GM06990 (cell line): Measurements from ENCODE around the gene PHOX2B.

Experiments
- DNase-seq: peaks from one replicate; pipeline ENCODE4 v3.0.0-alpha.2; 2011; ENCODE audit not compliant: insufficient read length; ENCODE audit errors: extremely low read depth
- H3K27me3 ChIP-seq: replicated peaks from 2 replicates; pipeline ENCODE4 v1.6.0; 2011; ENCODE audit warnings: low read length; ENCODE audit not compliant: control insufficient read depth, insufficient read depth
- H3K36me3 ChIP-seq: 2 replicates; pipeline ENCODE4 v1.5.1; 2011; ENCODE audit warnings: low read length; ENCODE audit not compliant: control insufficient read depth, insufficient read depth
- H3K4me3 ChIP-seq: replicated peaks from 2 replicates; pipeline ENCODE4 v1.5.1; 2011; ENCODE audit warnings: low read depth, mild to moderate bottlenecking, control low read depth, low read length
- TF ChIP-seq, protein P1 (sequence below): IDR thresholded peaks from 2 replicates; pipeline ENCODE4 v1.5.1; 2011; ENCODE audit warnings: low read length, control low read depth, mild to moderate bottlenecking, inconsistent platforms; ENCODE audit not compliant: insufficient read depth, poor library complexity, severe bottlenecking

The PHOX2B gene

DNA sequence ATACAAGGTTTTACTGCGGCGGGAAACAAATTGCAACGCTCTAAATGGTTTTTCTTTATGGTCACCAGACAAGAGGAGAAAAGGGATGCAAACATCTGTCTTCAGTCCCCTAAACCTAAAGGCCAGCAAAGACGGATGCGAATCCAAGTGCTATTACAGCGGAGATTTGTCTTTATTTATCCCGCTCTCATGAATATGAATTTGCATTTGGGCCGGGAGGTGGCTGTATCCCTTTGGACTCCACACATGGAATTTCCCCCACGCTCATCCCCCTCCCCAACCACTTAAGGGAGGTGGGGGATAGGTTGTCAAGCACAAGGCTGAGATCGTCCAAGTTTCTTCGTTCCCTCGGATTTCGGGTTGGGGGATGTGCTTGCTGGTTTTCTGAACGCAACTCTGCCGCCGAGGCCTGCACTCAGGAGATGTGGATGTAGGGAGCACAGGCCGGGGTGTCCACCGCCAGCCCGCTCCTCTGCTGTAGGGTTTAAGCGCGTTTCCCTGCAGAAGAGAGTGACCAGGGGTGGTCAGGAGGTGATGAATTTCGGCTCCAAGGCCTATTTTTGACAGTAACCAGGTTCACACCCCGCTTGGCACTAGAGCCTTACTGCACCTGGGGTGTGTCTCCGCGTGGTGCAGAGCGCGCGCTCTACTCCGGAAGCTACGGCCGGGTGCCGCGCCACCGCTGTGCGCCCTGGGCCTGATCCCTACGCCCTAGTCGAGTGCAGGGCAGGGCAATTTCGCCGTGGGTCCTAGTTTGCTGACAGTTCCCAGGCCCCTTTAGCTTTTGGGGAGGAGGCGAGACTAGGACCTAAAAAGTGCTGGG lies 2.3 kb upstream of the PHOX2B start:
- H3K36me3 ChIP-seq: no peaks in the 10 kb centered on the region
- DNase-seq: no peak
- TF ChIP-seq, protein P1, sequence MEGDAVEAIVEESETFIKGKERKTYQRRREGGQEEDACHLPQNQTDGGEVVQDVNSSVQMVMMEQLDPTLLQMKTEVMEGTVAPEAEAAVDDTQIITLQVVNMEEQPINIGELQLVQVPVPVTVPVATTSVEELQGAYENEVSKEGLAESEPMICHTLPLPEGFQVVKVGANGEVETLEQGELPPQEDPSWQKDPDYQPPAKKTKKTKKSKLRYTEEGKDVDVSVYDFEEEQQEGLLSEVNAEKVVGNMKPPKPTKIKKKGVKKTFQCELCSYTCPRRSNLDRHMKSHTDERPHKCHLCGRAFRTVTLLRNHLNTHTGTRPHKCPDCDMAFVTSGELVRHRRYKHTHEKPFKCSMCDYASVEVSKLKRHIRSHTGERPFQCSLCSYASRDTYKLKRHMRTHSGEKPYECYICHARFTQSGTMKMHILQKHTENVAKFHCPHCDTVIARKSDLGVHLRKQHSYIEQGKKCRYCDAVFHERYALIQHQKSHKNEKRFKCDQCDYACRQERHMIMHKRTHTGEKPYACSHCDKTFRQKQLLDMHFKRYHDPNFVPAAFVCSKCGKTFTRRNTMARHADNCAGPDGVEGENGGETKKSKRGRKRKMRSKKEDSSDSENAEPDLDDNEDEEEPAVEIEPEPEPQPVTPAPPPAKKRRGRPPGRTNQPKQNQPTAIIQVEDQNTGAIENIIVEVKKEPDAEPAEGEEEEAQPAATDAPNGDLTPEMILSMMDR: no peak
- H3K4me3 ChIP-seq: no peak overlapping the region
- peaks cover 1% of the 10 kb centered on the region; the same call in 1 of the 2 replicates for H3K27me3 ChIP-seq

DNA sequence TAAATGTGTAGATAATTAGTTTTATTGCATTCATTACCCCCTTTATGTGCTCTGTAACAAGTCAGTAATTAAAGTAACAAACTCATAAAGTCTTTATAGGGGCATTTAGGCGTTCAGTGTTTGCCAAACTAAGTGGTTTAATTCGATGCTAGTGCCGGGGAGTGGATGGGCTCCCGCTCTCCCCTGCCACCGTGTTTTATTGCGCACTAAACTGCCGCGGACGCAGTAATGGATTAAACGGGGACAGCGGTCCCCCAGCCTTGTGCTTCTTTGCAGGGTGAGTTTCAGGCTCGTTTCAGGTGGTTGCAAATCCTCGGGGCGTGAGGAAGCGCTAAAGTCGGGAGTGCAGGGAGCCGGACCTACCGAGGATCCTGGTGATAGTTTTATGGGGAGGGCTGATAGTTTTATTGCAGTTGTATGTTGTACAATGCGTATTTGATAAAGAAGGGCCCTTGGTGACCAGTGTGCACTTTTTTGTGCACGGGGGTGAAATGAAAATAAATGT lies 1.6 kb upstream of the PHOX2B start:
- Histone ChIP-seq H3K27me3 (peaks cover 1% of the 10 kb centered on the region; the same call in 1 of the 2 replicates), H3K36me3 (no peaks in the 10 kb centered on the region), H3K4me3 (no peak overlapping the region)
- TF ChIP-seq, protein P1: no peak
- no peak for DNase-seq

DNA sequence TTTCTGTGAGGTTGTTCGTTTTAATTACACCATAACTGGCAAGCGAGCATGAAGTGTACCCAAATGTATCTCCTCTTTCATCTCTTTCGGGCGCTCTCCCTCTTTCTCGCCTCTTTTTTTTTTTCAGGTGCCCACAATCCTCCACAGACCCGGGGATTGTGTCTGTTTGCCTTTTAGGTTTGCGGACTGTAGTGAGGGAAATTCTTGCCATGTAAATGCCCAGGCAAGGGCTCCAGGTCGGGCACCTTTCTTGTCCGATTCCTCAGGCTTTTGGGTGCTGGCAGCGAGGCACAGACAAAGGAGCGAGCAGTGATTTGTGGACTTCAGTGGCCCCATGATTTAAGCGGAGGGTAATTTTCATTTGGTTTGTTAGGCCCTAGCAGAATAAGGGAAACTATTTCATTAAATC lies 1.1 kb upstream of the PHOX2B start:
- H3K4me3 ChIP-seq: no peak overlapping the region
- H3K27me3 ChIP-seq: peaks cover 1% of the 10 kb centered on the region; the same call in 1 of the 2 replicates
- TF ChIP-seq, protein P1: no peak

DNA sequence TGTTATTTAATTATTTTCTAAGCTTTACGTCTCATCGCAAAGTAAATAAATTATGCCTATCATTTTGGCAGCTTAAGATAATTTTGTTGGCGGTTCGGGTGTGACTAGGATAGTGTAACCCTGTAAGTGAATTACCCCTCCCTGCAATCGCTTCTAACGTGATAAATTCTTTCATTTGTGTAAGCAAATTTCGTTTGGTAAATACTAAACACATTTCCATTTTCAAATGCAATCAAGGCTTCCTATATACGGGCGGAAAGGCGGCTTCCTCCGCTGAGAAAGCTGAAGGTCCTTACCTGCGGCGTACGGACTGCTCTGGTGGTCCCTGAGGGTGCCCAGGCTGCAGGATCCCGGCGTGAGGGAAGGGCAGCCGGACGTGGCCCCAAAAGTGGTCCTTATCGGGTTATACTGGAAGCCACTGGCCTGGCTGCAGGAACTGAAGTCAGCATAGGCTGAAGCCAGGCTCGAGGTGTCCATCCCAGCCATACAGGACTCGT lies 403 bp downstream of the PHOX2B start:
- no peaks in the 10 kb centered on the region for H3K36me3 ChIP-seq
- peaks cover 1% of the 10 kb centered on the region; the same call in 1 of the 2 replicates for H3K27me3 ChIP-seq
- TF ChIP-seq, protein P1: no peak
- no peak for DNase-seq
- no peak overlapping the region for H3K4me3 ChIP-seq

More for the DNA sequence above, 1.1 kb upstream of the PHOX2B start:
- no peak for DNase-seq
- H3K36me3 ChIP-seq: no peaks in the 10 kb centered on the region

DNA sequence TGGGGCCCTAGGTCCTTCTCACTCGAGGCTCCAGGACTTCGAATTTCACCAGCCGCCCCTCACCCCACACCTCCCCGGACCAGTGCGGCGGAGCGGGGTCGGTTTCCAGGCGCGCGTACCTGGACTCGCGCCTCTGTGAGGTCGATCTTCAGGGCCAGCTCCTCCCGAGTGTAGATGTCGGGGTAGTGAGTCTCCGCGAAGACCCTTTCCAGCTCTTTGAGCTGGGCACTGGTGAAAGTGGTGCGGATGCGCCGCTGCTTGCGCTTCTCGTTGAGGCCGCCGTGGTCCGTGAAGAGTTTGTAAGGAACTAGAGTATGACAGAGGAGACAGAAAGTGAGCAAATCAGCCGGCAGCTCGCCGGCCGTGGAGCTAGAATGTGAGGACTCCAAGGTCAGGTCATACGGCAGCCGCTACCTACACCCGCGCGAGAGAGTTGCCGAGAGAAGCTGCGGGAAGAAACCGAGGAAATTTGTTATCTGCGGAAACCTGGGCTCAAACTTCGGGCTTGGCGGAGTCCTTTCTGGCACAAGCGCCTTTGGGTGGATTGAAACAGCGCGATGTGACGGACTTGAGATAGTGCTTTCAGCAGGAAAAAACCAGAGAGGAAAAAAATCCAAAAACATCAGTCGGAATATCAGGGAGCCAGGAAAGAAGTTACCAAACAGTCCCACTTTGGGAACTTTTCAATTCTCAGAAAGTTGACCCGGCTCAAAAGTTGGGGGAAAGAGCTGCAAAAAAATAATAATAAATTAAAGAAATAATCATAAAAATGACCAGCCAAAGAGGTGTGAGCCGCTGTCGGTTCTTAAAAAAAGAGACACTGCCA lies 1.1 kb downstream of the PHOX2B start:
- H3K36me3 ChIP-seq: no peaks in the 10 kb centered on the region
- TF ChIP-seq, protein P1: no peak
- H3K27me3 ChIP-seq: peaks cover 1% of the 10 kb centered on the region; the same call in 1 of the 2 replicates
- H3K4me3 ChIP-seq: no peak overlapping the region
- DNase-seq: no peak
